GM12878 (cell line): ENCODE data around the gene SLC29A1. TPM values are rescaled to one million over a fixed set of nuclear protein-coding genes. Genes with fewer than 3 reads are reported as not detected.

Experiments
- BACH1 ChIP-seq: fragments of 450-650 bp; IDR thresholded peaks from 2 replicates; pipeline ENCODE4 v1.6.1; 2017; ENCODE audit warnings: mild to moderate bottlenecking, borderline replicate concordance
- BCLAF1 ChIP-seq: fragments of 450-650 bp; IDR thresholded peaks from 2 replicates; pipeline ENCODE4 v1.6.1; 2017; ENCODE audit warnings: antibody characterized with exemption, mild to moderate bottlenecking, moderate library complexity
- CBX5 ChIP-seq: sonication (generic); IDR thresholded peaks from 2 replicates; pipeline ENCODE4 v1.6.1; 2016; ENCODE audit warnings: low read depth, moderate library complexity, mild to moderate bottlenecking, inconsistent platforms
- ELK1 ChIP-seq: IDR thresholded peaks from 2 replicates; pipeline ENCODE4 v1.6.1; 2012; ENCODE audit warnings: low read depth, low read length, improper control_type of control experiment
- EP300 ChIP-seq, 2 experiments: fragments of 150-350 bp in 1 of 2; IDR thresholded peaks; 2 replicates each; pipeline ENCODE4 v1.6.1; 2011 to 2012; ENCODE audit warnings: low read depth in 2 of 2, low read length in 2 of 2, borderline replicate concordance in 1 of 2, improper control_type of control experiment in 1 of 2, inconsistent platforms in 1 of 2; ENCODE audit not compliant: control insufficient read depth in 1 of 2
- ETV6 ChIP-seq, 2 experiments: fragments of 450-650 bp in 1 of 2; IDR thresholded peaks in 1 of 2; conservative IDR thresholded peaks in 1 of 2; 2 replicates each; pipeline ENCODE4 v1.6.1; 2014; ENCODE audit warnings: antibody characterized with exemption in 1 of 2, borderline replicate concordance in 1 of 2, low read depth in 1 of 2, mild to moderate bottlenecking in 1 of 2, moderate library complexity in 1 of 2
- IRF3 ChIP-seq: fragments of 450-650 bp; IDR thresholded peaks from 2 replicates; pipeline ENCODE4 v1.6.1; 2014; ENCODE audit warnings: mild to moderate bottlenecking
- KLF5 ChIP-seq: fragments of 450-650 bp; IDR thresholded peaks from 2 replicates; pipeline ENCODE4 v1.6.1; 2014; ENCODE audit warnings: mild to moderate bottlenecking; ENCODE audit not compliant: partially characterized antibody
- MAX ChIP-seq: IDR thresholded peaks from 2 replicates; pipeline ENCODE4 v1.6.1; 2012; ENCODE audit warnings: low read depth, low read length, improper control_type of control experiment
- NFIC ChIP-seq: IDR thresholded peaks from 2 replicates; pipeline ENCODE4 v1.6.1; 2012; ENCODE audit warnings: low read depth, mild to moderate bottlenecking, inconsistent platforms, low read length, moderate library complexity
- NR2C2 ChIP-seq: IDR thresholded peaks from 2 replicates; pipeline ENCODE4 v1.6.1; 2011; ENCODE audit warnings: borderline replicate concordance, low read depth; ENCODE audit not compliant: control insufficient read depth, insufficient read length
- PBX3 ChIP-seq: IDR thresholded peaks from 2 replicates; pipeline ENCODE4 v1.6.1; 2011; ENCODE audit warnings: mild to moderate bottlenecking, low read depth, low read length, moderate library complexity; ENCODE audit not compliant: insufficient replicate concordance
- POLR2AphosphoS2 ChIP-seq: IDR thresholded peaks from 2 replicates; pipeline ENCODE4 v1.6.1; 2011; ENCODE audit warnings: low read depth, mild to moderate bottlenecking, low read length, improper control_type of control experiment, moderate library complexity
- RCOR1 ChIP-seq: conservative IDR thresholded peaks from 2 replicates; pipeline ENCODE4 v1.6.1; 2012; ENCODE audit warnings: low read depth, low read length, improper control_type of control experiment
- RUNX3 ChIP-seq: IDR thresholded peaks from 2 replicates; pipeline ENCODE4 v1.6.1; 2012; ENCODE audit warnings: low read length, inconsistent platforms
- SMAD1 ChIP-seq: fragments of 450-650 bp; IDR thresholded peaks from 2 replicates; pipeline ENCODE4 v1.6.1; 2018; ENCODE audit warnings: mild to moderate bottlenecking, low read depth; ENCODE audit not compliant: partially characterized antibody
- SMC3 ChIP-seq: IDR thresholded peaks from 2 replicates; pipeline ENCODE4 v1.6.1; 2011; ENCODE audit warnings: low read length, improper control_type of control experiment, borderline replicate concordance
- STAT1 ChIP-seq: fragments of 450-650 bp; conservative IDR thresholded peaks from 2 replicates; pipeline ENCODE4 v1.6.1; 2014; ENCODE audit warnings: antibody characterized with exemption, mild to moderate bottlenecking
- TARDBP ChIP-seq: IDR thresholded peaks from 2 replicates; pipeline ENCODE4 v1.6.1; 2016; ENCODE audit warnings: borderline replicate concordance
- TBL1XR1 ChIP-seq: IDR thresholded peaks from 2 replicates; pipeline ENCODE4 v1.6.1; 2012; ENCODE audit warnings: low read depth, low read length, improper control_type of control experiment
- polyA plus RNA-seq, 11 experiments: library from polyadenylated mRNA; depleted of rRNA in 4 of 11; unstranded in 6 of 11; stranded (reverse) in 5 of 11; fragments of >200 nt; fragmentation: Nextera tagmentation in 4 of 11; fragmentation: Illumina TruSeq in 1 of 11; extraction: Ambion mirVana in 4 of 11; extraction: Trizol in 1 of 11; gene quantifications; 1 replicate in 1 of 11; 2 replicates in 10 of 11; pipeline versions ENCODE4 v1.2.1 to v1.2.3, GENCODE V29; 2011 to 2016; ENCODE audit warnings: inconsistent platforms in 2 of 11, missing spikeins in 2 of 11, low read depth in 1 of 11
- total RNA-seq, 4 experiments: library from RNA; depleted of rRNA in 3 of 4; stranded (reverse); fragments of >200 nt in 3 of 4; fragmentation: Illumina TruSeq in 1 of 4; extraction: Trizol in 1 of 4; gene quantifications; 2 replicates each; pipeline versions ENCODE4 v1.2.1 to v1.2.3, GENCODE V29; 2013 to 2021

SLC29A1 gene
- total and polyA plus RNA-seq, 10 of the 15 experiments (the other 5 are each of a cell fraction or from before 2014, with no cell fraction given): 10.0 to 132 (median 93.4) TPM

GRCh38 chr6:44247338-44248302, 24.2 kb downstream of the SLC29A1 start (continued):
- TF ChIP-seq PBX3: no peak
- no peak for TF ChIP-seq CBX5
- no peak; the same call in 1 of the 2 replicates for TF ChIP-seq RUNX3
- TF ChIP-seq ELK1: peak; percentile 67; the same call in 1 of the 2 replicates
- no peak; the same call in 1 of the 2 replicates for TF ChIP-seq TBL1XR1
- no peak for TF ChIP-seq KLF5
- TF ChIP-seq RCOR1: no peak
- TF ChIP-seq NFIC: no peak
- TF ChIP-seq POLR2AphosphoS2: no peak; the same call in 1 of the 2 replicates
- TF ChIP-seq SMC3: no peak
- TF ChIP-seq STAT1: no peak
- TF ChIP-seq ETV6 (conservative IDR thresholded peaks at IDR 0.05 in 1 of 2, IDR thresholded peaks at IDR 0.05 in 1 of 2; ENCODE audit: borderline replicate concordance in 1 of 2, low read depth in 1 of 2): no peak
- peak; percentile 98 for TF ChIP-seq BACH1
- TF ChIP-seq TARDBP: no peak
- peak in 1 of 2 experiments; percentile 71; a peak in 1 of 4 replicates for TF ChIP-seq EP300 (IDR thresholded peaks at IDR 0.05; ENCODE audit: borderline replicate concordance in 1 of 2, control insufficient read depth in 1 of 2, low read depth in 2 of 2, low read length in 2 of 2)
- no peak for TF ChIP-seq BCLAF1
- no peak for TF ChIP-seq NR2C2
- no peak for TF ChIP-seq IRF3
- TF ChIP-seq SMAD1: no peak
- peak; percentile 98 for TF ChIP-seq MAX
